RWPE1 (cell line): ENCODE results near the gene INSYN2B.

Source experiments
- CTCF ChIA-PET: fragments of 350-600 bp; sonication (Branson Sonifier 250); formaldehyde crosslinking; extraction: SDS; loops from one replicate; lab custom pipeline; 2021; lab: Yijun Ruan, JAX
- POLR2A ChIA-PET: fragments of 400-600 bp; formaldehyde crosslinking; extraction: SDS; loops from one replicate; lab custom pipeline; 2020; ENCODE audit warnings: antibody characterized with exemption; ENCODE audit not compliant: low non-redundant PET; lab: Yijun Ruan, JAX
- DNase-seq: peaks from one replicate; pipeline ENCODE4 v3.0.0; 2012; ENCODE audit warnings: low spot score
- H3K27ac ChIP-seq: fragments of 450-650 bp; 2 replicates; pipeline ENCODE4 v1.5.1; 2017
- TF ChIP-seq, protein P1 (sequence below): fragments of 450-650 bp; conservative IDR thresholded peaks from 2 replicates; pipeline ENCODE4 v1.5.1; 2017; ENCODE audit warnings: low read depth, mild to moderate bottlenecking

The INSYN2B gene

DNA sequence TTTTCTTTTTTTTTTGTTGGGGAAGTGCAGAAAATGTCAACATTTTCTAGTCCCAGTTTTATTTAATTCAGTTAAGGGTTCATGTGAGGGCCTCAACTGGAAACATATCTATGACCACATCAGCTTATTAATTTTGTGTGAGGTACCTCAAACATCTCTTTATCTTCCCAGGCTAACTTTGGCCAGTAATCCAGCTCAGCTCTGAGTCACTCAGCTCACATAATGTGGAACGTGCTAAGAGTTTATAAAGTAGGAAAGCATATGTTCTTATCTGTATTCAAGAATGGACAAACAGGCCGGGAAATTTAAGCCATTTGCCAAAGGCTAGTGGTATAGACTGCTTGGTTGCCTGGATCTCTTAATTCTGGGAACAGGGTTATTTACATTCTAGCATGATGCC, 118.4 kb downstream of the INSYN2B start:
- no peak for DNase-seq
- ChIA-PET CTCF (interaction anchor here (0.5 to 1.1 kb wide), 2 partner anchors 68 to 118 kb away, joined by 3 to 4 read pairs; partner anchors contain the start of gene INSYN2B), POLR2A (no interaction called here)
- H3K27ac ChIP-seq: no peak overlapping the region
- TF ChIP-seq, protein P1, sequence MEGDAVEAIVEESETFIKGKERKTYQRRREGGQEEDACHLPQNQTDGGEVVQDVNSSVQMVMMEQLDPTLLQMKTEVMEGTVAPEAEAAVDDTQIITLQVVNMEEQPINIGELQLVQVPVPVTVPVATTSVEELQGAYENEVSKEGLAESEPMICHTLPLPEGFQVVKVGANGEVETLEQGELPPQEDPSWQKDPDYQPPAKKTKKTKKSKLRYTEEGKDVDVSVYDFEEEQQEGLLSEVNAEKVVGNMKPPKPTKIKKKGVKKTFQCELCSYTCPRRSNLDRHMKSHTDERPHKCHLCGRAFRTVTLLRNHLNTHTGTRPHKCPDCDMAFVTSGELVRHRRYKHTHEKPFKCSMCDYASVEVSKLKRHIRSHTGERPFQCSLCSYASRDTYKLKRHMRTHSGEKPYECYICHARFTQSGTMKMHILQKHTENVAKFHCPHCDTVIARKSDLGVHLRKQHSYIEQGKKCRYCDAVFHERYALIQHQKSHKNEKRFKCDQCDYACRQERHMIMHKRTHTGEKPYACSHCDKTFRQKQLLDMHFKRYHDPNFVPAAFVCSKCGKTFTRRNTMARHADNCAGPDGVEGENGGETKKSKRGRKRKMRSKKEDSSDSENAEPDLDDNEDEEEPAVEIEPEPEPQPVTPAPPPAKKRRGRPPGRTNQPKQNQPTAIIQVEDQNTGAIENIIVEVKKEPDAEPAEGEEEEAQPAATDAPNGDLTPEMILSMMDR: no peak

DNA sequence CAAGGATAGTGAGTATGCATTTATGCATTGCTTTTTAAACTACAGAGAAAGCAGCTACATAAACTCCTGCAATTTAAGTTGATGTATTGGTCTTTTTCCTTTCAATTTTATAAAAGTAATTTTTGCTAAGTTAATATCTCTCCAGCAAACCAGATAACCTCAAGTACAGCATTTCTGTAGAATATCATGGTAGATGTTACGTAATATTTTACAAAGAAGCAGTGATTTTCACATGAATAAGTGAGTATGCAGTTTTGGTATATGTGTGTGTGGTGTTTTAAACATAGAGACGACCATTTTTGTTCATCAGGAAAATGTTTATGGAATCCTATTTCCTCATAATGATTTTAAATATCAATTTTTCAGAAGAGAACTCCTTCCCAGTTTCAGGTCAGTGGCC, 118.9 kb downstream of the INSYN2B start:
- DNase-seq: no peak
- H3K27ac ChIP-seq: no peak overlapping the region
- POLR2A ChIA-PET: no interaction called here
- CTCF ChIA-PET: no interaction called here
- TF ChIP-seq, protein P1: no peak

DNA sequence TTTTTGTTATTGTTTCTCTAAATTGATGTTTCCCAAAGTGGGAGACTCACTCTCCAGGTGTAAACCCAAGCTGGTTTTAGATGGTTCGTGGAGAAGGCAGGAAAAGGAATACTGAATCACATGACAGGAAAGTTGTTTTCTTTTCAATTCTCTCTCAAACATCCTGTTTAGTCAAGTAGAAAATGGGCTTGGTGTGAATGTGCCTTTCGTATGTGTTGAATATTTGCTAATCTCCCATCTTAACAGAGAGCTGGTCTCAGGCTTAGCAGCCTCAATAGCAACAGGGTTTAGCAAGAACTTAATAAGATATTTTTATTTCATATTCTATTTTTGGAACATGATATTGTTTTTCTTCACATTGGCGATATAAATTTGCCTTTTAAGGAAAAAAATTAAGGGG, 119.7 kb downstream of the INSYN2B start:
- ChIA-PET CTCF (interaction anchor here (0.7 kb wide), 1 partner anchor 95 kb away, joined by 4 read pairs; no protein-coding TSS in a partner anchor), POLR2A (no interaction called here)
- DNase-seq: no peak
- TF ChIP-seq, protein P1: no peak
- H3K27ac ChIP-seq: no peak overlapping the region

DNA sequence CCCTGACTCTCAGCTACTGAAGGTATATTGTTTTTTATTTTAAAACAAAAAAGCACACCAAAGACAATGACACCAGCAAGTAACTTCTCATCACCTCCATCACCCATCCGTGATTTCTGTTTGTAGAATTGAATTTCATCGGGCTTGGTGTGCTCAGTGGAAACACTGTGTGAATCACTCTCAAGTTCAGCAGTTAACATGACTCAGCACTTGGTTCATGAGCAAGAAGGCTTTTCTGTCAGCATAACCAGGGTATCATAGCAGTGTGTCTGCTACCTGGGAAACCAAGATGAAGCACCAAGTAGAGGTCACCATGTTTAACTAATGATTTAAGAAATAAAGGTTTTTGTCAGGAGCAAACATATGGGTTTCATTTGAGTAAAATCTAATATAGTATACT, 123.7 kb downstream of the INSYN2B start:
- H3K27ac ChIP-seq: no peak overlapping the region
- CTCF ChIA-PET: no interaction called here
- TF ChIP-seq, protein P1: no peak
- DNase-seq: peak; percentile 44
- POLR2A ChIA-PET: no interaction called here

DNA sequence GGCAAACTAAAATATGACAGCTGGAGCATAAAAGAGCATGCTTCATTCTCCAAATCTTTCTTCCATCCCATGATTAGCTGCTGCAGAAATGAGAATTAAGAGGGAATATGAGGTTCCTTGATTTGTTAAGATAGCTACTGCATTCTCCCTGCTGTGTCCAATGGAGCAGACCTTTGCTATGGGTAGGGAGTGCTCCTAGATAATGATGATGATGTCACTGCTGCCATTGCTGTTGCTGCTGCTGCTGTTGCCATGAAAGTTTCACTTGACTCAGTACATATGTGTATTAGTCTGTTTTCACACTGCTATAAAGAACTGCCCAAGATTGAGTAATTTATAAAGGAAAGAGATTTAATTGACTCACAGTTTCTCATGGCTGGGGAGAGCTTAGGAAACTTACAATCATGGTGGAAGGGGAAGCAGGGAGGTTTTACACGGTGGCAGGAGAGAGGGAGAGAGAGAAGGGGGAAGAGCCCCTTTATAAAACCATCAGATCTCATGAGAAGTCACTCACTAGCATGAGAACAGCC, 128.9 kb downstream of the INSYN2B start:
- H3K27ac ChIP-seq: no peak overlapping the region
- POLR2A ChIA-PET: no interaction called here
- no peak for DNase-seq
- CTCF ChIA-PET: no interaction called here
- TF ChIP-seq, protein P1: no peak

DNA sequence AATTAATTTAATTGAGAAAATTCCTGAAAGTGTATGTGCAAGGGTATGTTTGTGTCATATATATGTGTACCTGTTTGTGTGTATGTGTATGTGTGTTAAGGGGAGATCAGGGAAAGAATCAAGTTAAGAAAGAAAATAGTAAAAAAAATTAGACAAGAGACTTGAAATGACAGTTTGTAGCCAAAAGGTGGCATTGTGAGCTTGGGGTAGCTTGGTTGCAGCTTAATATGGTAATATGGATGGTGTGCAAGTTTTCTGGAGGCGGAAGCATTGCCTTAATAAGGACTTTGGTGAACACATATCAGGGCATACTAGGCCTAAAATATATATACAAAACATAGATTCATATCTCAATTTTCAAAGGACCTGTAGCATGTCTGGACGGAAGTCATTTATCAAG, 129.9 kb downstream of the INSYN2B start:
- no peak overlapping the region for H3K27ac ChIP-seq
- TF ChIP-seq, protein P1: no peak
- ChIA-PET POLR2A (no interaction called here), CTCF (interaction anchor here (0.7 kb wide), 1 partner anchor 147 kb away, joined by 4 read pairs; no protein-coding TSS in a partner anchor)
- no peak for DNase-seq

DNA sequence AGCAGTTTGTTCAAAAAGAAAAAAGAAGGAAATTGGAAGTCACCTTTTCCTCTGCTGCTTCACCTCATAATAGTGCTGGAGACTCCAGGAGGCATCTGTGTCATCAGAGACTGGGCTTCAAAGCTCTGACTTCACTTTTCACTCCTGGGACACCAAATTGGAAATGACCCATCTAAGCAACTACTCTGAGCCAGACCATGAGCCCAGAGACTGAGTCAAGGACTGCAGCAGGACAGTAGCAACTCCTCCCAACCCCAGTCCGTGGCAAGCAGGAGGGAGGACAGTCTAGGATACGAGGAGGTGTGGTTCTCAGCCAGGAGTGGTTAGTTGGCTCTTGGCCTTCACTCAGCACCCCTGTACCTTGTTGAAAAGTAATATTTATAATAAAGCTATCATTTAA, 131.5 kb downstream of the INSYN2B start:
- ChIA-PET CTCF (no interaction called here), POLR2A (no interaction called here)
- H3K27ac ChIP-seq: no peak overlapping the region
- TF ChIP-seq, protein P1: no peak
- DNase-seq: no peak
